Gastrocnemius medialis (tissue), 4 donors: Measurements from ENCODE around the gene GSTM5. TPM values are rescaled to one million over a fixed set of nuclear protein-coding genes. Genes with fewer than 3 reads are reported as not detected.

ENCODE experiments used
- ATAC-seq, 2 donors: fragments of 150-250 bp; one replicate each; pipeline ENCODE4 v1.9.1; 2016
- DNase-seq, 2 donors: peaks; one replicate each; pipeline ENCODE4 v3.0.0-alpha.2; 2019
- H3K27ac ChIP-seq, 4 donors: fragments of 200-600 bp; sonication (generic); 1 replicate in 1 of 4; 2 replicates in 3 of 4; pipeline ENCODE4 v1.5.1; 2016 to 2018; ENCODE audit warnings: mild to moderate bottlenecking in 2 of 4, moderate library complexity in 1 of 4
- H3K27me3 ChIP-seq, 3 donors: fragments of 200-600 bp; sonication (generic) in 2 of 3; 1 replicate in 1 of 3; 2 replicates in 2 of 3; pipeline versions ENCODE4 v1.5.1 to v1.6.0; 2016 to 2019; ENCODE audit warnings: mild to moderate bottlenecking in 1 of 3, moderate library complexity in 1 of 3
- H3K36me3 ChIP-seq, 2 donors: fragments of 200-600 bp; sonication (generic) in 1 of 2; one replicate each; pipeline ENCODE4 v1.5.1; 2017 to 2018
- H3K4me1 ChIP-seq, 2 donors: fragments of 200-600 bp; sonication (generic) in 1 of 2; one replicate each; pipeline ENCODE4 v1.5.1; 2016 to 2017; ENCODE audit warnings: mild to moderate bottlenecking in 2 of 2
- H3K4me3 ChIP-seq, 4 donors: fragments of 200-600 bp; sonication (generic) in 3 of 4; 1 replicate in 1 of 4; 2 replicates in 3 of 4; pipeline ENCODE4 v1.5.1; 2016 to 2019; ENCODE audit warnings: mild to moderate bottlenecking in 2 of 4
- H3K9me3 ChIP-seq, 3 donors: fragments of 200-600 bp; sonication (generic) in 2 of 3; 1 replicate in 1 of 3; 2 replicates in 2 of 3; pipeline ENCODE4 v1.5.1; 2016 to 2019
- CTCF ChIP-seq, 5 experiments: fragments of 450-650 bp in 3 of 5; fragments of 200-600 bp in 2 of 5; sonication (generic) in 2 of 5; IDR thresholded peaks in 4 of 5; conservative IDR thresholded peaks in 1 of 5; 1 replicate in 4 of 5; 2 replicates in 1 of 5; pipeline ENCODE4 v1.5.1; 2016 to 2019; ENCODE audit warnings: antibody characterized with exemption in 5 of 5, mild to moderate bottlenecking in 3 of 5, moderate library complexity in 3 of 5
- POLR2A ChIP-seq, 2 donors: fragments of 450-650 bp; IDR thresholded peaks; one replicate each; pipeline ENCODE4 v1.6.1; 2017; ENCODE audit warnings: antibody characterized with exemption in 2 of 2, mild to moderate bottlenecking in 2 of 2, moderate library complexity in 2 of 2
- in situ Hi-C, 4 donors: fragments of 200-750 bp; cut with MboI; loops; one replicate each; pipeline versions ENCODE4 v1.15.0 to v1.8.0; 2017; ENCODE audit warnings: low sequenced_read_pairs in 4 of 4
- intact Hi-C: fragments of 100-400 bp; cut with DNase I; formaldehyde crosslinking; loops from one replicate; pipeline ENCODE4 v1.15.1; 2023; ENCODE audit warnings: low total_unique reads
- total RNA-seq, 4 donors: library from RNA; depleted of rRNA; stranded (reverse); fragments of >200 nt; gene quantifications; one replicate each; pipeline versions ENCODE4 v1.1.0 to v1.2.3, GENCODE V29; 2016

GSTM5 gene
- total RNA-seq, 4 donors from 2014 or later, result 0.15 to 1.9 (median 0.63) TPM

GRCh38 chr1:109718495-109718894 lies 6.4 kb downstream of the GSTM5 start:
- ATAC-seq (peak; percentile 42 to 69), DNase-seq (no peak)
- H3K27me3 ChIP-seq, result no peaks in the 10 kb centered on the region
- no peaks in the 10 kb centered on the region for H3K9me3 ChIP-seq
- H3K4me1 ChIP-seq, result no peaks in the 10 kb centered on the region
- H3K4me3 ChIP-seq, result no peak overlapping the region
- TF ChIP-seq CTCF (IDR thresholded peaks at IDR 0.05 in 4 of 5, conservative IDR thresholded peaks at IDR 0.05 in 1 of 5), result no peak
- no peak for TF ChIP-seq POLR2A (IDR thresholded peaks at IDR 0.05)
- H3K27ac ChIP-seq, result no peak overlapping the region
- in situ Hi-C loops, result no loop called here
- intact Hi-C loops, result loop anchor here (5.0 kb wide), 1 partner anchor 54 kb away; no protein-coding TSS in a partner anchor
- H3K36me3 ChIP-seq, result no peaks in the 10 kb centered on the region

- Histone ChIP-seq H3K36me3 (no peaks in the 10 kb centered on the region), H3K27me3 (no peaks in the 10 kb centered on the region), H3K9me3 (no peaks in the 10 kb centered on the region), H3K27ac (no peak overlapping the region), H3K4me1 (no peaks in the 10 kb centered on the region), H3K4me3 (no peak overlapping the region)
- TF ChIP-seq CTCF (IDR thresholded peaks at IDR 0.05 in 4 of 5, conservative IDR thresholded peaks at IDR 0.05 in 1 of 5) (no peak), POLR2A (IDR thresholded peaks at IDR 0.05) (no peak)
- ATAC-seq, result no peak
- intact Hi-C loops (loop anchor here (5.0 kb wide), 1 partner anchor 53 kb away; no protein-coding TSS in a partner anchor), in situ Hi-C loops (no loop called here)
- DNase-seq, result no peak
These were observed 7.3 kb downstream of the GSTM5 start for GRCh38 chr1:109719337-109719837.

GRCh38 chr1:109721042-109721441 lies 9.0 kb downstream of the GSTM5 start:
- DNase-seq (no peak), ATAC-seq (no peak)
- H3K4me3 ChIP-seq, result no peak overlapping the region
- H3K4me1 ChIP-seq, result no peaks in the 10 kb centered on the region
- in situ Hi-C loops (no loop called here), intact Hi-C loops (no loop called here)
- TF ChIP-seq POLR2A (IDR thresholded peaks at IDR 0.05) (no peak), CTCF (IDR thresholded peaks at IDR 0.05 in 4 of 5, conservative IDR thresholded peaks at IDR 0.05 in 1 of 5) (no peak)
- H3K27me3 ChIP-seq, result no peaks in the 10 kb centered on the region
- H3K36me3 ChIP-seq, result no peaks in the 10 kb centered on the region
- H3K27ac ChIP-seq, result no peak overlapping the region
- no peaks in the 10 kb centered on the region for H3K9me3 ChIP-seq

- Histone ChIP-seq H3K4me3 (no peak overlapping the region), H3K27me3 (no peaks in the 10 kb centered on the region), H3K27ac (no peak overlapping the region), H3K9me3 (no peaks in the 10 kb centered on the region), H3K4me1 (no peaks in the 10 kb centered on the region), H3K36me3 (no peaks in the 10 kb centered on the region)
- no peak for DNase-seq
- in situ Hi-C loops, result no loop called here
- ATAC-seq, result no peak
- TF ChIP-seq POLR2A (IDR thresholded peaks at IDR 0.05), result no peak
- TF ChIP-seq CTCF (IDR thresholded peaks at IDR 0.05 in 4 of 5, conservative IDR thresholded peaks at IDR 0.05 in 1 of 5), result no peak
- intact Hi-C loops, result no loop called here
These were observed 9.9 kb downstream of the GSTM5 start for GRCh38 chr1:109721971-109722370.
